B cell (primary cell): Measurements from ENCODE around the gene RAI2. TPM values are rescaled to one million over a fixed set of nuclear protein-coding genes. Genes with fewer than 3 reads are reported as not detected.

Source experiments
- ATAC-seq: fragments of 200-7000 bp; cut with Tn5 transposase; one replicate; pipeline ENCODE4 v1.10.0; 2021; ENCODE audit warnings: low read depth, mild to moderate bottlenecking, moderate number of reproducible peaks, moderate library complexity
- CTCF ChIA-PET: fragments of 350-600 bp; sonication (Branson Sonifier 250); formaldehyde crosslinking; loops from one replicate; lab custom pipeline; 2021; ENCODE audit warnings: antibody characterized with exemption, inconsistent platforms; lab: Charles Lee
- POLR2A ChIA-PET: fragments of 350-600 bp; sonication (Branson Sonifier 250); formaldehyde crosslinking; loops from one replicate; lab custom pipeline; 2021; ENCODE audit warnings: antibody characterized with exemption; lab: Charles Lee
- DNase-seq: peaks from one replicate; pipeline ENCODE4 v3.0.0; 2013
- H2AFZ ChIP-seq: 2 replicates; pipeline ENCODE4 v1.6.1; 2012; ENCODE audit warnings: mild to moderate bottlenecking, low read depth, low read length; ENCODE audit not compliant: insufficient read depth, poor library complexity, severe bottlenecking
- H3K27ac ChIP-seq, 2 donors: 1 replicate in 1 of 2; 2 replicates in 1 of 2; pipeline ENCODE4 v1.5.1; 2012 to 2013; ENCODE audit warnings: low read length in 2 of 2, mild to moderate bottlenecking in 2 of 2, moderate library complexity in 1 of 2
- H3K27me3 ChIP-seq, 4 experiments: fragments of 200-600 bp in 1 of 4; sonication (generic) in 1 of 4; replicated peaks in 1 of 4; 1 replicate in 2 of 4; 2 replicates in 2 of 4; pipeline versions ENCODE4 v1.6.1 to v1.7.0; 2013 to 2016; ENCODE audit warnings: low read length in 3 of 4, mild to moderate bottlenecking in 2 of 4, mixed read lengths in 1 of 4, moderate library complexity in 1 of 4; ENCODE audit not compliant: insufficient read depth in 4 of 4, control insufficient read depth in 3 of 4; ENCODE audit errors: control extremely low read depth in 1 of 4
- H3K36me3 ChIP-seq, 2 experiments: replicated peaks in 1 of 2; 1 replicate in 1 of 2; 2 replicates in 1 of 2; pipeline versions ENCODE4 v1.6.1 to v1.7.1; 2013; ENCODE audit warnings: low read length in 1 of 2; ENCODE audit not compliant: insufficient read depth in 2 of 2, control insufficient read depth in 1 of 2; ENCODE audit errors: control extremely low read depth in 1 of 2, extremely low read depth in 1 of 2
- H3K4me1 ChIP-seq, 2 donors: fragments of 200-600 bp in 1 of 2; sonication (generic) in 1 of 2; 1 replicate in 1 of 2; 2 replicates in 1 of 2; pipeline versions ENCODE4 v1.5.1 to v1.6.1; 2013 to 2017; ENCODE audit warnings: low read length in 2 of 2; ENCODE audit not compliant: control insufficient read depth in 2 of 2, insufficient read depth in 2 of 2
- H3K4me2 ChIP-seq: replicated peaks from 2 replicates; pipeline ENCODE3; 2012; ENCODE audit warnings: mild to moderate bottlenecking, low read depth, low read length; ENCODE audit not compliant: poor library complexity, severe bottlenecking
- H3K4me3 ChIP-seq, 5 experiments: fragments of 200-600 bp in 1 of 5; sonication (generic) in 1 of 5; 1 replicate in 3 of 5; 2 replicates in 2 of 5; pipeline versions ENCODE4 v1.5.1 to v1.7.0; 2011 to 2016; ENCODE audit warnings: low read length in 4 of 5, mild to moderate bottlenecking in 4 of 5, low read depth in 2 of 5, control low read depth in 1 of 5, moderate library complexity in 1 of 5; ENCODE audit not compliant: insufficient read depth in 1 of 5; ENCODE audit errors: control extremely low read depth in 1 of 5, extremely low read depth in 1 of 5
- H3K79me2 ChIP-seq: fragments of 200-600 bp; sonication (generic); one replicate; pipeline ENCODE4 v1.6.0; 2016; ENCODE audit warnings: low read length; ENCODE audit not compliant: control insufficient read depth, insufficient read depth
- H3K9ac ChIP-seq: fragments of 200-600 bp; sonication (generic); 2 replicates; pipeline ENCODE4 v1.6.1; 2017; ENCODE audit warnings: mild to moderate bottlenecking, low read length, moderate library complexity
- H3K9me3 ChIP-seq, 3 donors: one replicate each; pipeline versions ENCODE4 v1.6.1 to v1.7.1; 2013; ENCODE audit warnings: low read length in 2 of 3; ENCODE audit not compliant: control insufficient read depth in 2 of 3, insufficient read depth in 1 of 3; ENCODE audit errors: control extremely low read depth in 1 of 3
- H4K20me1 ChIP-seq: 2 replicates; pipeline ENCODE4 v1.6.0; 2012; ENCODE audit warnings: mild to moderate bottlenecking, low read length; ENCODE audit not compliant: insufficient read depth, control insufficient read depth, poor library complexity, severe bottlenecking
- H3K27ac Mint-ChIP-seq: one replicate; pipeline ENCODE4 v1.8.0; 2021; ENCODE audit warnings: mixed read lengths
- H3K27me3 Mint-ChIP-seq: one replicate; pipeline ENCODE4 v1.8.0; 2021; ENCODE audit warnings: mixed read lengths
- H3K4me1 Mint-ChIP-seq: one replicate; pipeline ENCODE4 v1.8.0; 2021; ENCODE audit warnings: mixed read lengths
- H3K4me3 Mint-ChIP-seq: one replicate; pipeline ENCODE4 v1.8.0; 2021; ENCODE audit warnings: mixed read lengths
- H3K9me3 Mint-ChIP-seq: one replicate; pipeline ENCODE4 v1.8.0; 2022; ENCODE audit warnings: mixed read lengths; ENCODE audit not compliant: insufficient read depth
- CTCF ChIP-seq: fragments of 200-600 bp; IDR thresholded peaks from one replicate; pipeline ENCODE4 v1.8.0; 2022; ENCODE audit warnings: antibody characterized with exemption, mild to moderate bottlenecking
- EZH2 ChIP-seq: IDR thresholded peaks from 2 replicates; pipeline ENCODE4 v1.6.1; 2012; ENCODE audit warnings: borderline replicate concordance, low read depth, mild to moderate bottlenecking, moderate library complexity, low read length; ENCODE audit not compliant: insufficient read depth, poor library complexity, severe bottlenecking
- WGBS: methylation state at CpG from one replicate; pipeline ENCODE4 v1.1.5; 2013; ENCODE audit warnings: missing lambda C conversion rate; ENCODE audit not compliant: insufficient coverage; 5-methylcytosine and 5-hydroxymethylcytosine counted together
- intact Hi-C: fragments of 100-400 bp; cut with micrococcal nuclease; formaldehyde crosslinking; loops from one replicate; pipeline ENCODE4 v1.10.0; 2022
- polyA plus RNA-seq: library from polyadenylated mRNA; depleted of rRNA; stranded (reverse); fragments of >200 nt; gene quantifications from 2 replicates; pipeline ENCODE4 v1.2.3, GENCODE V29; 2012
- total RNA-seq, 2 donors: library from RNA; stranded (reverse); fragments of 120-200 nt in 1 of 2; gene quantifications; 1 replicate in 1 of 2; 2 replicates in 1 of 2; pipeline versions ENCODE4 v1.2.3 to v1.2.4, GENCODE V29; 2013 to 2022

The RAI2 gene
- total and polyA plus RNA-seq, 2 donors (not counting 1 experiment from before 2014, with no cell fraction given) = not detected

DNA sequence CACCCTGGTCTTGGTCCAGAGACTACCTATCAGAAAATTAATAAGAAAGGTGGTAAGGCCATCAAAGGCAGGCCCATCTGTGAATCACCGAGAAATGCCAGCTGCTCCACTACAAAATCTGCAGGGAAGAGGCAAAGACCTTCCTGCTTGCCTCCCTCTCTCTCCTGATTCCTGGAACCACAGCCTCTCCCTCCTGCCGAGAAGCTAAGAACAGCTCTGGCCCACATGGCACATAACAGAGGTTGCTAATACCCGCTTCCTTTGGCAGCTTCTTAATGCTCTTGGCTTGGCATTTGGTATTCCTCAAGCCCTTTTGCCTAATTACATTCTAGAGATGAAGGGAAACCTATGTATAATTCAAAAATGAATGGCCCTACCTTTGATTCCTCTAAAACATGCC, 32.9 kb downstream of the RAI2 start:
- WGBS = no CpG with 5 or more reads among the region's 3 CpGs
- H3K4me1 Mint-ChIP-seq = no peaks in the 10 kb centered on the region
- ChIA-PET CTCF (no interaction called here), POLR2A (no interaction called here)
- Histone ChIP-seq H4K20me1 (no peaks in the 10 kb centered on the region), H3K79me2 (no peaks in the 10 kb centered on the region), H2AFZ (no peak overlapping the region), H3K4me1 (no peaks in the 10 kb centered on the region), H3K27ac (no peak overlapping the region), H3K36me3 (no peaks in the 10 kb centered on the region), H3K4me3 (no peak overlapping the region), H3K9ac (no peak overlapping the region), H3K9me3 (no peaks in the 10 kb centered on the region), H3K4me2 (no peak overlapping the region), H3K27me3 (no peaks in the 10 kb centered on the region)
- no peak for ATAC-seq
- intact Hi-C loops = no loop called here
- TF ChIP-seq EZH2 = no peak
- no peak for TF ChIP-seq CTCF
- H3K4me3 Mint-ChIP-seq = no peak overlapping the region
- H3K27ac Mint-ChIP-seq = no peak overlapping the region
- H3K9me3 Mint-ChIP-seq = no peaks in the 10 kb centered on the region
- no peak for DNase-seq
- no peaks in the 10 kb centered on the region for H3K27me3 Mint-ChIP-seq

DNA sequence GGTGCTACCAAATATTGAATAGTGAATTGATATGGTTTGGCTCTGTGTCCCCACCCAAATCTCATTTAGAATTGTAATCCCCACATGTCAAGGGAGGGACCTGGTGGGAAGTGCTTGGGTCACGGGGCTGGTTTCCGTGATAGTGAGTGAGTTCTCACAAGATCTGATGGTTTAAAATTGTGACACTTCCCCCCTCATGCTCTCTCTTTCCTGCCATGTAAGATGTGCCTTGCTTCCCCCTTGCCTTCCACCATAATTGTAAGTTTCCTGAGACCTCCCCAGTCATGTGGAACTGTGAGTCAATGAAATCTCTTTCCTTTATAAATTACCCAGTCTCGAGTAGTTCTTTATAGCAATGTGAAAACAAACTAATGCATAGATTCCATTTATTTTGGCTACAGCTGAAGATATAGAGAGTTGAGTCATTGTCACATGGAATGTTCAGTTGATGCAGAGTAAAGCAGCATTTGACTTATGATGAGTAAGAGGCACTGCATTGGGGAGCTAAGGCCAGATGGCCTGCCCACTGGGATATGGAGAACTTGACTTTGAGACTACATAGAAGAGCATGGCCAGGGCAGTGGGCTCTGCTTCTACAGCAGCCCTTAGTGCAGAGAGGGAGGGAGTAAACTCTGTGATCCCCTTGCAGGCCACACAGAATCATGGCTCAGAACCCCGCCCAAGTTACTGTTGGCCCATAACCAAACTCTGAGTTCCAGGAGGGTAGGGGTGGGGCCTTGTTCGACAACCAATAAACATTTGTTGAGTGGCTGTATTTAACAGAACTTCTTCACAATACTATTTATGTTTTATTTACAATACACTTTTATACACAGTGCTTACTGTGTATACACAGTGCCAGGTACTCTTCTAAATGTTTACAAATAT, 34.2 kb downstream of the RAI2 start:
- no peak for TF ChIP-seq EZH2
- no peak for TF ChIP-seq CTCF
- Mint-ChIP-seq H3K27me3 (no peaks in the 10 kb centered on the region), H3K4me3 (no peak overlapping the region), H3K27ac (no peak overlapping the region), H3K4me1 (no peaks in the 10 kb centered on the region), H3K9me3 (no peaks in the 10 kb centered on the region)
- CTCF ChIA-PET = no interaction called here
- no peaks in the 10 kb centered on the region for H3K9me3 ChIP-seq
- no peak overlapping the region for H2AFZ ChIP-seq
- H3K9ac ChIP-seq = no peak overlapping the region
- no peak for ATAC-seq
- intact Hi-C loops = no loop called here
- no peaks in the 10 kb centered on the region for H3K79me2 ChIP-seq
- no peak overlapping the region for H3K4me3 ChIP-seq
- POLR2A ChIA-PET = no interaction called here
- no peaks in the 10 kb centered on the region for H3K36me3 ChIP-seq
- H3K4me2 ChIP-seq = no peak overlapping the region
- no peak for DNase-seq
- H3K27me3 ChIP-seq = no peaks in the 10 kb centered on the region
- no peaks in the 10 kb centered on the region for H3K4me1 ChIP-seq
- WGBS = no CpG with 5 or more reads among the region's 5 CpGs
- H4K20me1 ChIP-seq = no peaks in the 10 kb centered on the region
- no peak overlapping the region for H3K27ac ChIP-seq
